Stomach (tissue), 19 donors: ENCODE data around the gene IRF3. TPM values are rescaled to one million over a fixed set of nuclear protein-coding genes. Genes with fewer than 3 reads are reported as not detected.

Experiments used
- DNase-seq, 2 donors: peaks; one replicate each; pipeline versions ENCODE4 v3.0.0 to v3.0.0-alpha.2; 2013 to 2019
- H3K27ac ChIP-seq, 5 donors: fragments of 200-600 bp in 4 of 5; sonication (generic) in 4 of 5; one replicate each; pipeline ENCODE4 v1.5.1; 2013 to 2019; ENCODE audit warnings: mild to moderate bottlenecking in 1 of 5, moderate library complexity in 1 of 5
- H3K27me3 ChIP-seq, 3 donors: fragments of 200-600 bp; sonication (generic); one replicate each; pipeline ENCODE4 v1.5.1; 2017 to 2019; ENCODE audit warnings: mixed run types in 1 of 3
- H3K36me3 ChIP-seq, 4 donors: fragments of 200-600 bp; sonication (generic); 1 replicate in 3 of 4; 2 replicates in 1 of 4; pipeline ENCODE4 v1.5.1; 2016 to 2019
- H3K4me1 ChIP-seq, 4 donors: fragments of 200-600 bp; sonication (generic); one replicate each; pipeline ENCODE4 v1.5.1; 2016 to 2019
- H3K4me3 ChIP-seq, 4 donors: fragments of 200-600 bp; sonication (generic) in 3 of 4; one replicate each; pipeline ENCODE4 v1.5.1; 2016 to 2019; ENCODE audit warnings: mild to moderate bottlenecking in 1 of 4
- H3K9me3 ChIP-seq, 4 donors: fragments of 200-600 bp; sonication (generic); one replicate each; pipeline ENCODE4 v1.5.1; 2016 to 2019
- CTCF ChIP-seq, 7 experiments: fragments of 450-650 bp in 4 of 7; fragments of 200-600 bp in 3 of 7; sonication (generic) in 3 of 7; IDR thresholded peaks; one replicate each; pipeline ENCODE4 v1.5.1; 2016 to 2019; ENCODE audit warnings: antibody characterized with exemption in 7 of 7, control low read depth in 2 of 7, mild to moderate bottlenecking in 1 of 7
- EP300 ChIP-seq: sonication (generic); formaldehyde crosslinking; IDR thresholded peaks from one replicate; pipeline ENCODE4 v1.6.1; 2017; ENCODE audit warnings: antibody characterized with exemption
- POLR2A ChIP-seq, 4 donors: fragments of 450-650 bp; IDR thresholded peaks; one replicate each; pipeline ENCODE4 v1.6.1; 2016; ENCODE audit warnings: antibody characterized with exemption in 4 of 4, control low read depth in 2 of 4, mild to moderate bottlenecking in 1 of 4, moderate library complexity in 1 of 4
- POLR2AphosphoS5 ChIP-seq, 3 donors: sonication (generic); formaldehyde crosslinking; IDR thresholded peaks; one replicate each; pipeline ENCODE4 v1.6.1; 2016; ENCODE audit warnings: antibody characterized with exemption in 3 of 3
- WGBS, 5 donors: extraction: QIAGEN DNeasy Blood & Tissue Kit in 3 of 5; methylation state at CpG; one replicate each; pipeline versions ENCODE4 v1.1.5 to v1.1.7; 2013 to 2018; 5-methylcytosine and 5-hydroxymethylcytosine counted together
- intact Hi-C: fragments of 100-400 bp; cut with DNase I; formaldehyde crosslinking; loops from one replicate; pipeline ENCODE4 v1.15.1; 2023; ENCODE audit warnings: low total_unique reads
- long read RNA-seq, 10 donors: transcript quantifications; one replicate each; lab custom pipeline, GENCODE V29; 2026
- polyA plus RNA-seq, 3 donors: library from polyadenylated mRNA; stranded (reverse); fragments of 200-250 nt; gene quantifications; one replicate each; pipeline ENCODE4 v1.2.3, GENCODE V29; 2013
- total RNA-seq, 5 donors: library from RNA; depleted of rRNA; stranded (reverse); fragments of >200 nt; gene quantifications; one replicate each; pipeline versions ENCODE4 v1.1.0 to v1.2.3, GENCODE V29; 2014 to 2016
- donor health status: healthy with polysubstance abuse.
- donor health status: Bipolar disorder and iron deficiency.
- donor health status: healthy.

The IRF3 gene
- total RNA-seq, result 100 to 1,000 TPM in 4 of 5 donors, 10 to 100 TPM in 1; 28.3 to 380 (median 104) TPM
- 100 to 1,000 TPM; 104 to 148 (median 114) TPM for polyA plus RNA-seq
- long read RNA-seq, donor 1, partial matches to known transcripts, result 10 of 12 reads
- long read RNA-seq, donor 1, other reads (novel, unspliced or antisense), result 0 of 12 reads
- long read RNA-seq, donor 2, partial matches to known transcripts, result 20 of 32 reads
- long read RNA-seq, donor 2, other reads (novel, unspliced or antisense), result 7 of 32 reads
- long read RNA-seq, donor 3, partial matches to known transcripts, result 9 of 10 reads
- long read RNA-seq, donor 3, other reads (novel, unspliced or antisense), result 0 of 10 reads
- long read RNA-seq, donor 4, result 0 reads
- long read RNA-seq, donor 5, partial matches to known transcripts, result 0 of 4 reads
- long read RNA-seq, donor 5, other reads (novel, unspliced or antisense), result 0 of 4 reads
- long read RNA-seq, donor 6, transcript IRF3-201 (7 exons, 1,691 nt), result major isoform, 7 of 48 reads
- long read RNA-seq, donor 6, transcript IRF3-203 (8 exons, 1,613 nt), result minor isoform, 6 of 48 reads
- long read RNA-seq, donor 6, partial matches to known transcripts, result 29 of 48 reads
- long read RNA-seq, donor 6, other reads (novel, unspliced or antisense), result 0 of 48 reads
- long read RNA-seq, donor 7, partial matches to known transcripts, result 0 of 4 reads
- long read RNA-seq, donor 7, other reads (novel, unspliced or antisense), result 0 of 4 reads
- long read RNA-seq, donor 8, result 0 reads
- long read RNA-seq, donor 9, partial matches to known transcripts, result 0 of 1 reads
- long read RNA-seq, donor 9, other reads (novel, unspliced or antisense), result 0 of 1 reads
- long read RNA-seq, donor 10, partial matches to known transcripts, result 0 of 5 reads
- long read RNA-seq, donor 10, other reads (novel, unspliced or antisense), result 0 of 5 reads

GRCh38 chr19:49665351-49666119 is at the start of gene IRF3, which contains the start of gene BCL2L12:
IRF3 (minus strand) TSS chr19:49665857; CDS start chr19:49664838, 1,019 bp downstream.
BCL2L12 (plus strand) TSS chr19:49665933; CDS start chr19:49666693, 760 bp downstream.
- Histone ChIP-seq H3K9me3 (no peaks in the 10 kb centered on the region), H3K4me1 (peaks cover 22 to 36% (median 31%) of the 10 kb centered on the region in 4 donors), H3K4me3 (peak within 1 kb of the TSS; percentile 69 to 88 (median 82)), H3K27ac (peak within 1 kb of the TSS; percentile 90 to 96 (median 93)), H3K36me3 (peaks cover 25 to 49% (median 38%) of the 10 kb centered on the region in 4 donors), H3K27me3 (no peaks in the 10 kb centered on the region)
- DNase-seq, result peak; percentile 99
- intact Hi-C loops, result no loop called here
- peak in 1 of 7 experiments; percentile 21 for TF ChIP-seq CTCF (IDR thresholded peaks at IDR 0.05)
- TF ChIP-seq POLR2A (IDR thresholded peaks at IDR 0.05), result no peak
- peak; percentile 77 to 93 (median 91) for TF ChIP-seq POLR2AphosphoS5 (IDR thresholded peaks at IDR 0.05)
- WGBS, 5 donors, result 0 to 1% (median 0%) methylated on average over 44 to 50 of the region's 50 CpGs

- WGBS, 5 donors, result 69 to 92% (median 76%) methylated on average over 6 to 8 of the region's 8 CpGs
- no peaks in the 10 kb centered on the region for H3K27me3 ChIP-seq
- no peaks in the 10 kb centered on the region for H3K36me3 ChIP-seq
- intact Hi-C loops, result no loop called here
- no peak for DNase-seq
- peaks cover 0 to 12% (median 0%) of the 10 kb centered on the region in 4 donors for H3K4me1 ChIP-seq
- no peak overlapping the region for H3K4me3 ChIP-seq
- no peak overlapping the region for H3K27ac ChIP-seq
- no peaks in the 10 kb centered on the region for H3K9me3 ChIP-seq
- TF ChIP-seq POLR2AphosphoS5 (IDR thresholded peaks at IDR 0.05) (no peak), CTCF (IDR thresholded peaks at IDR 0.05) (no peak), EP300 (no peak), POLR2A (IDR thresholded peaks at IDR 0.05) (no peak)
Observed at GRCh38 chr19:49713236-49713845, 47.7 kb upstream of the IRF3 start.

GRCh38 chr19:49712397-49712859 is 46.8 kb upstream of the IRF3 start:
- Histone ChIP-seq H3K9me3 (no peaks in the 10 kb centered on the region), H3K36me3 (no peaks in the 10 kb centered on the region), H3K4me3 (no peak overlapping the region), H3K27ac (no peak overlapping the region), H3K4me1 (peaks cover 0 to 3% (median 0%) of the 10 kb centered on the region in 4 donors), H3K27me3 (no peaks in the 10 kb centered on the region)
- TF ChIP-seq POLR2A (IDR thresholded peaks at IDR 0.05), result no peak
- TF ChIP-seq CTCF (IDR thresholded peaks at IDR 0.05), result no peak
- no peak for TF ChIP-seq POLR2AphosphoS5 (IDR thresholded peaks at IDR 0.05)
- TF ChIP-seq EP300, result no peak
- intact Hi-C loops, result no loop called here
- 51 to 61% (median 58%) methylated on average over 20 of the region's 20 CpGs for WGBS, 5 donors
- peak in 1 of 2 donors; percentile 36 for DNase-seq
